A549 (cell line): Measurements from ENCODE around the gene PASD1. TPM values are rescaled to one million over a fixed set of nuclear protein-coding genes. Genes with fewer than 3 reads are reported as not detected.

ENCODE experiments used
- ATAC-seq, 2 experiments: fragments of 200-7000 bp in 1 of 2; fragments of >200 bp in 1 of 2; cut with Nextera tagmentation in 1 of 2; cut with Tn5 transposase in 1 of 2; 3 replicates each; pipeline versions ENCODE4 v1.8.0 to v1.9.1; 2018 to 2020; ENCODE audit warnings: mild to moderate bottlenecking in 1 of 2, moderate library complexity in 1 of 2
- CTCF ChIA-PET: fragments of 300-600 bp; sonication (Branson Sonifier 250); formaldehyde crosslinking; extraction: SDS; loops from one replicate; lab custom pipeline; 2021; ENCODE audit warnings: antibody characterized with exemption, inconsistent platforms; lab: Yijun Ruan, JAX
- POLR2A ChIA-PET: fragments of 350-600 bp; formaldehyde crosslinking; extraction: SDS; loops from one replicate; lab custom pipeline; 2021; ENCODE audit warnings: antibody characterized with exemption, inconsistent platforms; lab: Yijun Ruan, JAX
- DNase-seq, 2 experiments: peaks; one replicate each; pipeline versions ENCODE4 v3.0.0 to v3.0.0-alpha.2; 2011 to 2016; ENCODE audit warnings: low read depth in 1 of 2, low spot score in 1 of 2
- FAIRE-seq: peaks from 2 replicates; lab custom pipeline; 2011; peaks lifted over from hg19 to GRCh38; lab: Jason Lieb, UNC
- H3K27ac ChIP-seq, 2 experiments: fragments of >200 bp; sonication (Bioruptor Twin); formaldehyde crosslinking; 3 replicates each; pipeline ENCODE4 v1.5.1; 2016 to 2017
- H3K4me1 ChIP-seq: fragments of >200 bp; sonication (Bioruptor Twin); formaldehyde crosslinking; 3 replicates; pipeline ENCODE4 v1.6.1; 2016
- H3K4me2 ChIP-seq: fragments of >200 bp; sonication (Bioruptor Twin); formaldehyde crosslinking; 3 replicates; pipeline ENCODE4 v1.6.1; 2016
- H3K4me3 ChIP-seq: fragments of >200 bp; sonication (Bioruptor Twin); formaldehyde crosslinking; 3 replicates; pipeline ENCODE4 v1.5.1; 2016
- H3K9me3 ChIP-seq: fragments of >200 bp; sonication (Bioruptor Twin); formaldehyde crosslinking; 3 replicates; pipeline ENCODE4 v1.6.1; 2016
- BCL3 ChIP-seq: fragments of >200 bp; sonication (Bioruptor Twin); formaldehyde crosslinking; IDR thresholded peaks from 3 replicates; pipeline ENCODE4 v1.6.1; 2016
- CBX8 ChIP-seq: fragments of 200-600 bp; sonication (generic); IDR thresholded peaks from 2 replicates; pipeline ENCODE4 v1.6.1; 2016
- CEBPB ChIP-seq, 2 experiments: fragments of >200 bp in 1 of 2; sonication (Bioruptor Twin) in 1 of 2; formaldehyde crosslinking in 1 of 2; IDR thresholded peaks; 2 replicates each; pipeline ENCODE4 v1.6.1; 2012 to 2016
- CHD4 ChIP-seq: fragments of 200-600 bp; sonication (generic); IDR thresholded peaks from 2 replicates; pipeline ENCODE4 v1.6.1; 2016; ENCODE audit warnings: antibody characterized with exemption, mild to moderate bottlenecking, borderline replicate concordance
- E2F6 ChIP-seq: IDR thresholded peaks from 2 replicates; pipeline ENCODE4 v1.6.1; 2012; ENCODE audit warnings: low read depth, borderline replicate concordance
- EHF ChIP-seq: fragments of 250-450 bp; sonication (Bioruptor Pico); IDR thresholded peaks from 2 replicates; pipeline ENCODE4 v1.5.0; 2020; ENCODE audit warnings: mild to moderate bottlenecking
- EHMT2 ChIP-seq: fragments of 200-600 bp; sonication (generic); IDR thresholded peaks from 2 replicates; pipeline ENCODE4 v1.6.1; 2016; ENCODE audit warnings: antibody characterized with exemption, low read depth, mild to moderate bottlenecking, moderate library complexity
- ELK1 ChIP-seq: fragments of 150-350 bp; IDR thresholded peaks from 2 replicates; pipeline ENCODE4 v1.6.1; 2014; ENCODE audit warnings: low read depth, mild to moderate bottlenecking, low read length
- HMGXB4 ChIP-seq: fragments of 250-450 bp; sonication (Bioruptor Pico); IDR thresholded peaks from 2 replicates; pipeline ENCODE4 v1.5.0; 2021; ENCODE audit warnings: mild to moderate bottlenecking, moderate library complexity, borderline replicate concordance
- HOXB5 ChIP-seq: fragments of 250-450 bp; sonication (Bioruptor Pico); IDR thresholded peaks from 2 replicates; pipeline ENCODE4 v1.5.0; 2020; ENCODE audit warnings: mild to moderate bottlenecking, moderate library complexity
- JUN ChIP-seq, 2 experiments: fragments of >200 bp; sonication (Bioruptor Twin); formaldehyde crosslinking; IDR thresholded peaks; 2 replicates in 1 of 2; 3 replicates in 1 of 2; pipeline ENCODE4 v1.6.1; 2016 to 2017
- KDM5A ChIP-seq: fragments of 200-600 bp; sonication (generic); IDR thresholded peaks from 2 replicates; pipeline ENCODE4 v1.6.1; 2016; ENCODE audit warnings: antibody characterized with exemption, mild to moderate bottlenecking
- NFE2L2 ChIP-seq: fragments of 150-350 bp; conservative IDR thresholded peaks from 2 replicates; pipeline ENCODE4 v1.6.1; 2014; ENCODE audit warnings: low read length
- PBX3 ChIP-seq: IDR thresholded peaks from 2 replicates; pipeline ENCODE4 v1.6.1; 2012
- PHF8 ChIP-seq: fragments of 200-600 bp; sonication (generic); IDR thresholded peaks from 2 replicates; pipeline ENCODE4 v1.6.1; 2016; ENCODE audit warnings: low read depth, mild to moderate bottlenecking, antibody characterized with exemption, moderate library complexity, borderline replicate concordance
- TFCP2L1 ChIP-seq: fragments of 250-450 bp; sonication (Bioruptor Pico); IDR thresholded peaks from 2 replicates; pipeline ENCODE4 v1.5.0; 2021; ENCODE audit warnings: mild to moderate bottlenecking
- USF2 ChIP-seq: fragments of 450-650 bp; IDR thresholded peaks from 2 replicates; pipeline ENCODE4 v1.6.1; 2014; ENCODE audit warnings: antibody characterized with exemption
- ZFP36 ChIP-seq: fragments of 450-650 bp; IDR thresholded peaks from 2 replicates; pipeline ENCODE4 v1.6.1; 2014; ENCODE audit warnings: borderline replicate concordance; ENCODE audit not compliant: partially characterized antibody
- ZNF302 ChIP-seq: fragments of 250-450 bp; sonication (Bioruptor Pico); IDR thresholded peaks from 2 replicates; pipeline ENCODE4 v1.9.0; 2021; ENCODE audit warnings: inconsistent platforms, mild to moderate bottlenecking, moderate library complexity
- whole genome bisulfite sequencing: methylation state at CpG from one replicate; pipeline ENCODE4 v1.1.6; 2017; ENCODE audit errors: missing lambda C conversion rate; 5-methylcytosine and 5-hydroxymethylcytosine counted together
- polyA minus RNA-seq: library from RNA; depleted of rRNA, polyadenylated mRNA; stranded (reverse); fragments of >200 nt; gene quantifications from 2 replicates; pipeline ENCODE4 v1.2.3, GENCODE V29; 2011; rRNA and poly(A)+ RNA removed
- polyA plus RNA-seq, 4 experiments: library from polyadenylated mRNA; depleted of rRNA in 3 of 4; stranded (reverse); fragments of >200 nt; fragmentation: RNase III in 1 of 4; extraction: RNeasy Plus Mini Kit Qiagen cat#74134 plus additional on column Dnase treatment in 1 of 4; gene quantifications; 2 replicates in 3 of 4; 3 replicates in 1 of 4; pipeline ENCODE4 v1.2.3, GENCODE V29; 2011 to 2017

PASD1 gene
- polyA plus RNA-seq (2011; rRNA removed), result not detected in 2 replicates
- not detected in 2 replicates for polyA plus RNA-seq (2012; cell fraction: cytosol; rRNA removed)
- polyA plus RNA-seq (2012; cell fraction: nucleus; rRNA removed), result not detected in 2 replicates
- not detected in 3 replicates for polyA plus RNA-seq (2017; fragmentation: RNase III; extraction: RNeasy Plus Mini Kit Qiagen cat#74134 plus additional on column Dnase treatment)
- polyA minus RNA-seq, result not detected in 2 replicates

- Histone ChIP-seq H3K4me3 (no peak within 1 kb of the TSS), H3K4me2 (no peak within 1 kb of the TSS), H3K4me1 (no peaks in the 10 kb centered on the region), H3K9me3 (no peaks in the 10 kb centered on the region), H3K27ac (no peak within 1 kb of the TSS)
- ATAC-seq, result no peak
- ChIA-PET POLR2A (no interaction called here), CTCF (no interaction called here)
- TF ChIP-seq CBX8, result no peak
- TF ChIP-seq CHD4, result no peak
- TF ChIP-seq ZFP36, result no peak
- TF ChIP-seq EHF, result no peak
- no peak for TF ChIP-seq JUN (IDR thresholded peaks at IDR 0.05)
- TF ChIP-seq HMGXB4 (CRISPR knock-in tag), result no peak
- no peak for TF ChIP-seq PBX3
- no peak for TF ChIP-seq ZNF302
- no peak for TF ChIP-seq EHMT2
- TF ChIP-seq NFE2L2, result no peak
- TF ChIP-seq PHF8, result no peak
- no peak for TF ChIP-seq HOXB5 (CRISPR knock-in tag)
- no peak for TF ChIP-seq KDM5A
- TF ChIP-seq E2F6, result no peak
- no peak for TF ChIP-seq TFCP2L1 (CRISPR knock-in tag)
- no peak for TF ChIP-seq ELK1
- no peak for TF ChIP-seq BCL3
- TF ChIP-seq USF2, result no peak
- 73% methylated on average over 14 of the region's 16 CpGs for whole genome bisulfite sequencing
- no peak for FAIRE-seq
- no peak for DNase-seq
Observed at GRCh38 chrX:151563449-151563848, at the start of gene PASD1. TSS of gene PASD1 (plus strand) at chrX:151563675. CDS start at chrX:151601554, 37,879 bp downstream.

- Histone ChIP-seq H3K9me3 (no peaks in the 10 kb centered on the region), H3K4me1 (no peaks in the 10 kb centered on the region), H3K27ac (no peak overlapping the region), H3K4me3 (no peak overlapping the region), H3K4me2 (no peak overlapping the region)
- POLR2A ChIA-PET, result no interaction called here
- DNase-seq, result no peak
- no peak for TF ChIP-seq CEBPB (IDR thresholded peaks at IDR 0.05)
- TF ChIP-seq, all 56 proteins: peak for 0
- ATAC-seq (no peak), FAIRE-seq (no peak)
- WGBS, result 0% methylated on average over 2 of the region's 2 CpGs
- CTCF ChIA-PET, result interaction anchor here (2.8 kb wide), 1 partner anchor 9 kb away, joined by 6 read pairs; no protein-coding TSS in a partner anchor
Observed at GRCh38 chrX:151515237-151515636, 48.2 kb upstream of the PASD1 start.
